HG03575 (cell line): ENCODE measurements around the gene FRMPD2.
"Not testable (repeated sequence)": the region's sequence is repeated elsewhere in the genome, so short reads cannot be mapped to it uniquely, and the experiment has no call there.

Experiments
- ATAC-seq: cut with Tn5 transposase; IDR thresholded peaks from one replicate; pipeline ENCODE4 v1.9.1; 2021; ENCODE audit not compliant: unreplicated experiment, insufficient number of reproducible peaks, low FRiP score; ENCODE audit errors: extremely low read depth

The FRMPD2 gene

GRCh38 chr10:48254750-48255512 lies 19.6 kb downstream of the FRMPD2 start:
- ATAC-seq = no peak

- ATAC-seq = no peak
These were observed 20.4 kb downstream of the FRMPD2 start for GRCh38 chr10:48253970-48254657.

GRCh38 chr10:48252354-48252650 lies 22.2 kb downstream of the FRMPD2 start:
- no peak for ATAC-seq

GRCh38 chr10:48251525-48252353 lies 22.8 kb downstream of the FRMPD2 start:
- no peak for ATAC-seq

- ATAC-seq = no peak
These were observed 23.4 kb downstream of the FRMPD2 start for GRCh38 chr10:48251152-48251524.

- no peak for ATAC-seq
These were observed 24.6 kb downstream of the FRMPD2 start for GRCh38 chr10:48249763-48250351.

GRCh38 chr10:48249004-48249762 lies 25.3 kb downstream of the FRMPD2 start:
- ATAC-seq = no peak

- ATAC-seq = no peak
These were observed 26.0 kb downstream of the FRMPD2 start for GRCh38 chr10:48248462-48248861.

GRCh38 chr10:48247680-48248079 lies 26.8 kb downstream of the FRMPD2 start:
- ATAC-seq = no peak

- ATAC-seq = no peak
These were observed 28.0 kb downstream of the FRMPD2 start for GRCh38 chr10:48246501-48246900.

GRCh38 chr10:48245977-48246376 lies 28.5 kb downstream of the FRMPD2 start:
- no peak for ATAC-seq

GRCh38 chr10:48243921-48244320 lies 30.6 kb downstream of the FRMPD2 start:
- ATAC-seq = not testable (repeated sequence)

- ATAC-seq = no peak
These were observed 31.0 kb downstream of the FRMPD2 start for GRCh38 chr10:48243487-48243886.

- no peak for ATAC-seq
These were observed 32.2 kb downstream of the FRMPD2 start for GRCh38 chr10:48242171-48242904.

- ATAC-seq = no peak
These were observed 33.2 kb downstream of the FRMPD2 start for GRCh38 chr10:48241332-48241731.

- no peak for ATAC-seq
These were observed 34.3 kb downstream of the FRMPD2 start for GRCh38 chr10:48240196-48240595.

GRCh38 chr10:48239618-48240017 lies 34.9 kb downstream of the FRMPD2 start:
- no peak for ATAC-seq

- ATAC-seq = no peak
These were observed 35.5 kb downstream of the FRMPD2 start for GRCh38 chr10:48238826-48239520.
